IPS-15b (cell line): ENCODE data around the gene TNFSF18.

ENCODE experiments used
- H3K27me3 ChIP-seq: one replicate; pipeline ENCODE4 v1.6.1; 2013; ENCODE audit warnings: low read length; ENCODE audit not compliant: control insufficient read depth, insufficient read depth
- H3K36me3 ChIP-seq: one replicate; pipeline ENCODE4 v1.6.1; 2013; ENCODE audit warnings: low read length; ENCODE audit not compliant: control insufficient read depth, insufficient read depth
- H3K4me1 ChIP-seq: one replicate; pipeline ENCODE4 v1.6.1; 2013; ENCODE audit warnings: mild to moderate bottlenecking, low read length; ENCODE audit not compliant: control insufficient read depth, insufficient read depth
- H3K4me3 ChIP-seq: one replicate; pipeline ENCODE4 v1.5.1; 2013; ENCODE audit warnings: low read depth, low read length
- H3K9ac ChIP-seq: one replicate; pipeline ENCODE4 v1.6.1; 2013; ENCODE audit warnings: low read depth, mild to moderate bottlenecking, low read length
- H3K9me3 ChIP-seq: one replicate; pipeline ENCODE4 v1.6.1; 2013; ENCODE audit warnings: mild to moderate bottlenecking, low read length; ENCODE audit not compliant: control insufficient read depth, insufficient read depth

TNFSF18 gene

GRCh38 chr1:173062150-173062938, 11.6 kb upstream of the TNFSF18 start:
- no peaks in the 10 kb centered on the region for H3K4me1 ChIP-seq
- no peak overlapping the region for H3K9ac ChIP-seq
- no peaks in the 10 kb centered on the region for H3K36me3 ChIP-seq
- no peaks in the 10 kb centered on the region for H3K27me3 ChIP-seq
- H3K4me3 ChIP-seq: no peak overlapping the region
- no peaks in the 10 kb centered on the region for H3K9me3 ChIP-seq

- no peak overlapping the region for H3K9ac ChIP-seq
- H3K9me3 ChIP-seq: no peaks in the 10 kb centered on the region
- H3K4me1 ChIP-seq: no peaks in the 10 kb centered on the region
- H3K4me3 ChIP-seq: no peak overlapping the region
- H3K36me3 ChIP-seq: no peaks in the 10 kb centered on the region
- no peaks in the 10 kb centered on the region for H3K27me3 ChIP-seq
Measured at GRCh38 chr1:173058556-173058955, 7.8 kb upstream of the TNFSF18 start.

- H3K9me3 ChIP-seq: no peaks in the 10 kb centered on the region
- no peaks in the 10 kb centered on the region for H3K4me1 ChIP-seq
- H3K9ac ChIP-seq: no peak overlapping the region
- H3K36me3 ChIP-seq: no peaks in the 10 kb centered on the region
- H3K4me3 ChIP-seq: no peak overlapping the region
- no peaks in the 10 kb centered on the region for H3K27me3 ChIP-seq
Measured at GRCh38 chr1:173057984-173058383, 7.2 kb upstream of the TNFSF18 start.

GRCh38 chr1:173056365-173056764, 5.6 kb upstream of the TNFSF18 start:
- H3K9ac ChIP-seq: no peak overlapping the region
- H3K36me3 ChIP-seq: no peaks in the 10 kb centered on the region
- no peak overlapping the region for H3K4me3 ChIP-seq
- H3K4me1 ChIP-seq: peaks cover 2% of the 10 kb centered on the region
- no peaks in the 10 kb centered on the region for H3K27me3 ChIP-seq
- H3K9me3 ChIP-seq: no peaks in the 10 kb centered on the region

- no peaks in the 10 kb centered on the region for H3K36me3 ChIP-seq
- no peaks in the 10 kb centered on the region for H3K9me3 ChIP-seq
- H3K4me3 ChIP-seq: no peak overlapping the region
- H3K27me3 ChIP-seq: no peaks in the 10 kb centered on the region
- H3K9ac ChIP-seq: no peak overlapping the region
- peaks cover 2% of the 10 kb centered on the region for H3K4me1 ChIP-seq
Measured at GRCh38 chr1:173052681-173053196, 2.0 kb upstream of the TNFSF18 start.

GRCh38 chr1:173049322-173049633, 1.5 kb downstream of the TNFSF18 start:
- Histone ChIP-seq H3K9me3 (no peaks in the 10 kb centered on the region), H3K4me1 (peaks cover 2% of the 10 kb centered on the region), H3K4me3 (no peak overlapping the region), H3K27me3 (no peaks in the 10 kb centered on the region), H3K36me3 (no peaks in the 10 kb centered on the region), H3K9ac (no peak overlapping the region)

- no peaks in the 10 kb centered on the region for H3K9me3 ChIP-seq
- no peak overlapping the region for H3K9ac ChIP-seq
- H3K4me1 ChIP-seq: peaks cover 2% of the 10 kb centered on the region
- no peaks in the 10 kb centered on the region for H3K36me3 ChIP-seq
- no peaks in the 10 kb centered on the region for H3K27me3 ChIP-seq
- no peak overlapping the region for H3K4me3 ChIP-seq
Measured at GRCh38 chr1:173048621-173049321, 2.0 kb downstream of the TNFSF18 start.

- H3K36me3 ChIP-seq: no peaks in the 10 kb centered on the region
- H3K27me3 ChIP-seq: no peaks in the 10 kb centered on the region
- no peak overlapping the region for H3K4me3 ChIP-seq
- no peak overlapping the region for H3K9ac ChIP-seq
- no peaks in the 10 kb centered on the region for H3K4me1 ChIP-seq
- no peaks in the 10 kb centered on the region for H3K9me3 ChIP-seq
Measured at GRCh38 chr1:173044656-173045055, 6.1 kb downstream of the TNFSF18 start.

- Histone ChIP-seq H3K9ac (no peak overlapping the region), H3K4me3 (no peak overlapping the region), H3K9me3 (no peaks in the 10 kb centered on the region), H3K36me3 (no peaks in the 10 kb centered on the region), H3K27me3 (no peaks in the 10 kb centered on the region), H3K4me1 (no peaks in the 10 kb centered on the region)
Measured at GRCh38 chr1:173043253-173043652, 7.5 kb downstream of the TNFSF18 start.

- Histone ChIP-seq H3K4me3 (no peak overlapping the region), H3K9ac (no peak overlapping the region), H3K36me3 (no peaks in the 10 kb centered on the region), H3K27me3 (no peaks in the 10 kb centered on the region), H3K4me1 (no peaks in the 10 kb centered on the region), H3K9me3 (no peaks in the 10 kb centered on the region)
Measured at GRCh38 chr1:173042806-173043205, 7.9 kb downstream of the TNFSF18 start.

GRCh38 chr1:173039626-173040025, 11.1 kb downstream of the TNFSF18 start:
- no peaks in the 10 kb centered on the region for H3K36me3 ChIP-seq
- no peaks in the 10 kb centered on the region for H3K27me3 ChIP-seq
- no peak overlapping the region for H3K4me3 ChIP-seq
- H3K9ac ChIP-seq: no peak overlapping the region
- H3K4me1 ChIP-seq: no peaks in the 10 kb centered on the region
- H3K9me3 ChIP-seq: no peaks in the 10 kb centered on the region
